C4-2B (cell line): ENCODE measurements around the gene DARS1.

Experiments
- ZFX ChIP-seq: fragments of 450-650 bp; IDR thresholded peaks from 2 replicates; pipeline ENCODE4 v1.6.1; 2017
- TF ChIP-seq, protein P1 (sequence below): fragments of 450-650 bp; conservative IDR thresholded peaks from 2 replicates; pipeline ENCODE4 v1.5.1; 2017; ENCODE audit warnings: mild to moderate bottlenecking

DNA sequence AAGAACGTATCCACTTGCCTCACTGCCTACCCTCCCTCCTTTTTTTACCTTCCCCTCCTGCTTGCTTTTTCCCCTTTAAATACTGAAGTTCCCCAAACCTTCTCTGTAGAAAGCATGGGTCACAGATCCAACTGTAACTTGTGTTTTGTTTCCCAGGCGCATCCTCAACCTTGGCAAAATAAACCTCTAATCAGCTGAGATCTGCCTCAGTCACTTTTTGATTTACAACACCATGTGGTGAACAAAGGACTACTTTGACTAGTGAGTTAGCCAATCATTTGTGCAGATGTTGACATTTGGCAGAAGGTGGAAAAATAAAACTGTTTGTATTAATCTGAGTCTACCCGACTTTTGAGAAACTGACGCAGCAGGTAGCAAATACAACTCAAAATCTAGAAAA lies 85.9 kb downstream of the DARS1 start:
- TF ChIP-seq ZFX: no peak
- TF ChIP-seq, protein P1, sequence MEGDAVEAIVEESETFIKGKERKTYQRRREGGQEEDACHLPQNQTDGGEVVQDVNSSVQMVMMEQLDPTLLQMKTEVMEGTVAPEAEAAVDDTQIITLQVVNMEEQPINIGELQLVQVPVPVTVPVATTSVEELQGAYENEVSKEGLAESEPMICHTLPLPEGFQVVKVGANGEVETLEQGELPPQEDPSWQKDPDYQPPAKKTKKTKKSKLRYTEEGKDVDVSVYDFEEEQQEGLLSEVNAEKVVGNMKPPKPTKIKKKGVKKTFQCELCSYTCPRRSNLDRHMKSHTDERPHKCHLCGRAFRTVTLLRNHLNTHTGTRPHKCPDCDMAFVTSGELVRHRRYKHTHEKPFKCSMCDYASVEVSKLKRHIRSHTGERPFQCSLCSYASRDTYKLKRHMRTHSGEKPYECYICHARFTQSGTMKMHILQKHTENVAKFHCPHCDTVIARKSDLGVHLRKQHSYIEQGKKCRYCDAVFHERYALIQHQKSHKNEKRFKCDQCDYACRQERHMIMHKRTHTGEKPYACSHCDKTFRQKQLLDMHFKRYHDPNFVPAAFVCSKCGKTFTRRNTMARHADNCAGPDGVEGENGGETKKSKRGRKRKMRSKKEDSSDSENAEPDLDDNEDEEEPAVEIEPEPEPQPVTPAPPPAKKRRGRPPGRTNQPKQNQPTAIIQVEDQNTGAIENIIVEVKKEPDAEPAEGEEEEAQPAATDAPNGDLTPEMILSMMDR: no peak
